AML-193 (cell line): ENCODE data around the gene LCT.
"Not testable (repeated sequence)": the region's sequence is repeated elsewhere in the genome, so short reads cannot be mapped to it uniquely, and the experiment has no call there.

Experiments used
- DNase-seq, 2 experiments: peaks; one replicate each; lab custom pipeline; 2025; lab: John Stamatoyannopoulos, UW

LCT gene

GRCh38 chr2:135797497-135798274 is 39.3 kb downstream of the LCT start:
- peak; percentile 74 to 80 for DNase-seq

GRCh38 chr2:135796606-135797005 is 40.4 kb downstream of the LCT start:
- no peak for DNase-seq

- DNase-seq: not testable (repeated sequence)
Measured at GRCh38 chr2:135795641-135796040, 41.3 kb downstream of the LCT start.

DNA sequence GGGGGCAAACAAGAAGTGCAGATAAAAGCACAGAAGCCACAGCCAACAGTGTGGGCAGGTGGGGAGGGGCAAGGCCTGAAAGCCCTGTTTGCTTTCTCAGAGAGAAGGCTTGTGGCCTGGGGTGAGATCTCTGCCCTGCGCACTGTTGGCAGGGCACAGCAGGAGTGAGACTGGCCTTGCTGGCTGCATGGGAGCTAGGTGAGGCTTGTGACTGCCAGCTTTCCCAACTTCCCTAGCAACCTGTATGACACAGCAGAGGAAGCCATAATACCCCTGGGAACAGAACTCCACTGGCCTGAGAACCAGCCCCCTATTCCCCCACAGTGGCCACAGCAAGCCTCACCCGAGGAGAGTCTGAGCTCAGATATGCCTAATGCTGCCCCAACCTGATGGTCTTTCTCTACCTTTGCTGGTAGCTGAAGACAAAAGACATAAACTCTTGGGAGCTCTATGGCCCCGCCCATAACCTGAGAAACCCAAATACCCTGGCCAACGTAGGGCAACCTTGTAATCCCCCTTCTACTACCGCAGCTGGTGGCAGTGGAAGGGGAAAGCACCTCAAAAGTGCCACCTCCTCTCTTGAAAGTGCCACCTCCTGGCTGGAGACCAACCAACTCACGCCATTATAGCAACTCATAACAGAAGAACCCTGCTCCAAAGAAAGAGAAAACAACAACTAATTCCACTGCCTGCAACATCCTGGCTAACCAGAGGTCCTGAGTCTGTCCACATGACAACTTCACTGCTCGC is 44.4 kb downstream of the LCT start:
- no peak for DNase-seq

GRCh38 chr2:135791418-135792190 is 45.4 kb downstream of the LCT start:
- DNase-seq: no peak

DNA sequence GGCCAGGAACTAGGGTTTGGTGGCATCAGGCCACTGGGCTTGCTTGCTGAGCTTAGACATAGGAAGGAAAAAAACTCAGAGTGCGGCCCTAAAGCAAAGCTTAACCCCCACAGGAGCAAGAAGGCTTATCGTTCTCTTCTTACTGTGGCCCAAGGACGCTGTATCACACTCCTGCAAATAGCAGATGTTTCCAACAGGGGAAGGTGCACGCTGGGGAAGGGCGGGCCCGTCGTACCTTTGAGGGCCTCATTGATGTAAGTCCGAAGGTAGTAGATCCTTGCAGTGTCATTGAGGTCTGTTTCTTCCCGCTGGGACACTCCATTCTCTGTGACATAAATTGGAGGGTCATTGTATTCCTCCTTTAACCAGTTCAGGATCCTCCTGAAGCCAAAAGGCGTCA is 46.6 kb downstream of the LCT start:
- DNase-seq: no peak

DNA sequence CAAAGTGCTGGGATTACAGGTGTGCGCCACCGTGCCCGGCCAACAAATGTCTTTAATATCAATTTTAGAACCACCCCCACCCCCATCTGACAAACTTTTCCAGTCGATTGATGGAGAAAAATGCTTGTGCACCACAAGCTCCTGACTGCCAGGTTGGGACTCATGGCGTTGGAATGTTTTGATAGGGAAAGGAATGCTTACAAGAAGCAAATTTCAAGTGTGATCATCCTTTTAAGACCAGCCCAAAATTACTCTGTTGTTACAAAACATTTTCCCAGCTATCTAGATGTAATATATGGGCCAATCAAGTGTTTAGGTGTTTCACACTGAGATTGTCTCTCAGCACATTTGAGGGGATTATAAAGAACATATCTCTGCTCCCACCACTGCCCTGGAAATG is 50.2 kb downstream of the LCT start:
- DNase-seq: no peak

DNA sequence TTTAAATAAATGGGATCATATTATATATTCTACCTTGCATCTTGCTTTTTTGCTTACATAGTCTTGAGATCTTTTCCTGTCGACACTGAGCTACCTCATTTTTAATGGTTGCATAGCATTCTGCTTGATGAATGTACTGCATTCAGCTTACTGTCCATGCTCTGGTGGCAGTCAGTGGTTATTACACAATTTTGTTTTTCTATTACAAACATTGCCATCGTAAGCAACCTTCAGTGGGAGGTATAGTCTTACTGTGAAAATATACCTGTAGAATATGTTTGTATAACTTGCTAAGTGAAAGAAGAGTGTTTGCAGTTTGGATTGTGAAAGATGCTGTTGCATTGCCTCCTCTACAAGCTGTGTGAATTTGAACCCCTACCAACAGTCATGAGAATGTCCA is 52.0 kb downstream of the LCT start:
- DNase-seq: peak in 1 of 2 experiments; percentile 15

- DNase-seq: no peak
Measured at GRCh38 chr2:135783439-135783838, 53.5 kb downstream of the LCT start.

DNA sequence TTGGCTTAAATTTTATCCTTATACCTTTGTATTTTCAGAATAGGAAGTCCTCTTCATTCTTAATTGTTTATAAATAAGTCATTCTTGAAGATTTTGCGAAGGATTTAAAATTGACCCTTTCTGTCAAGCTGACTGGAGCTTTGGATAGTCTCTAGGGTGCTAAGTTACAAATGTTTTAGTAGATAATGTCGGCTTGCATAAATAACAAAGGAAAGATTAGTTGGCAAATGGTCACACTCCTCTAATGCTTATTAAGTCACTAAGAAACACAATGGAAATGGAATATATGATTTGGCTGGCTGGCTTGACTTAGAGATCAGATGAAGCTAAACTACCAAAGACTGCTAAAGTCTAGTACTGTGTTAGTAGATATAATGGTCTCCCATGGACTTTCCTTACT is 54.8 kb downstream of the LCT start:
- no peak for DNase-seq

DNA sequence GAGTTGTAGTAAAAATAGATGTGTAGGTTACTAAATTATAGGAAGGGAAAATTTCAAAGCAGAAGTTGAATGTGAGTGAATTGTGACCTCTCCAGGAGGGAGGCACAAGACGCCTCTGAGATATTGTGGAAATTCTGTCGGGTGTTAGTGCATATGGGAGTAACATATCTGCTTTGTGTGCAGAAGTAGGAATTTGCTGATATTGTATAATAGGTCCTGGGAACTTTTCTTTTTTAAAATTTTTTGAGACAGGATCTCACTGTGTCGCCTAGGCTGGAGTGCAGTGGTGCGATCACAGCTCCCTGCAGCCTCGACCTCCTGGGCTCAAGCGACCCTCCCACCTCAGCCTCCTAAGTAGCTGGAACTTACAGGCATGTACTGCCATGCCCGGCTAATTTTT is 60.6 kb downstream of the LCT start:
- no peak for DNase-seq

DNA sequence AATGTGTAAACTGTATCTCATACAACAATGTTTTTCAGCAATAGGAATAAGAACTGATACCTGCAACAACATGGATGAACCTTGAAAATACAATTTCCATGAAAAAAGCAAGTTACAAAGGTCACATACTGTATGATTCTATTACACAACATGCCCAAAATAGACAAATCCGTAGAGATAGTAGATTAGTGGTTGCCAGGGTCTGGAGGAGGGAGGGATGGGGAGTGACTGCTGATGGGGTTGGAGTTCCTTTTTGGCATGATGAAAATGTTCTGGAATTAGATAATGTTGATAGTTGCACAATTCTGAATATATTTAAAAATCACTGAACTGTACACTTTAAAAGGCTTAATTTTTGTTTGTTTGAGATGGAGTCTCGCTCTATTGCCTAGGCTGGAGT is 61.6 kb downstream of the LCT start:
- no peak for DNase-seq

GRCh38 chr2:135773917-135774316 is 63.1 kb downstream of the LCT start:
- peak; percentile 57 to 78 for DNase-seq

DNA sequence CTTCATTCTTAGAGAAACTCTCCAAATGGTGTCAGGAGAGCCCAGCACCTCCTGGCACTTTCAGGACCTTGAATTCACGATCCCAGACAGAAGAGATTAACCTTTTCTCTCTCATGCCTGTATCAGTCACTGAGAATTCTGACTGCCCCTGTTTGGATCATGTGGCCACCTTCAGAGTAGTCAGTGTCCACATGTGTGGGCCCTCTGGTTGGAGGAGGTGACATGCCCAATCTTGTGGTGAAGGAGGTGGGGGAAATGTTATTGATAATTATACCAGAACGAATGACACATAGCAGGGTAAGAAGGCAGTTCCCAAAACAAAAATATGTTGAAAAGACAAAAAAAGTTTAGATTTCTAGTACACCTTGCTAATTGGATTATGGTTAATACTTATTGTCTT is 63.7 kb downstream of the LCT start:
- DNase-seq: no peak

DNA sequence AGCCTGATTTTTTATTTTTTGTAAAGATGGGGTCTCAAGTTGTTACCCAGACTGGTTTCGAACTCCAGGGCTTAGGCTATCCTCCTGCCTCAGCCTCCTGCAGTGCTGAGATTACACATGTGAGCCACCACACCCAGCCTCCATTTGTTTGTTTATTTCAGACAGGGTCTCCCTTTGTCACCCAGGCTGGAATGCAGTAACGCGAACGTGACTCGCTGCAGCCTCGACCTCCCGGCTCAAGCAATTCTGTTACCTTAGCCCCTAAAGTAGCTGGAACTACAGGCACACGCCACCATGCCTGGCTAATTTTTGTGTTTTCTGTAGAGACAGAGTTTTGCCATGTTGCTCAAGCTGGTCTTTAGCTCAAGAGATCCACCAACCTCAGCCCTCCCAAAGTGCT is 68.1 kb downstream of the LCT start:
- DNase-seq: no peak

DNA sequence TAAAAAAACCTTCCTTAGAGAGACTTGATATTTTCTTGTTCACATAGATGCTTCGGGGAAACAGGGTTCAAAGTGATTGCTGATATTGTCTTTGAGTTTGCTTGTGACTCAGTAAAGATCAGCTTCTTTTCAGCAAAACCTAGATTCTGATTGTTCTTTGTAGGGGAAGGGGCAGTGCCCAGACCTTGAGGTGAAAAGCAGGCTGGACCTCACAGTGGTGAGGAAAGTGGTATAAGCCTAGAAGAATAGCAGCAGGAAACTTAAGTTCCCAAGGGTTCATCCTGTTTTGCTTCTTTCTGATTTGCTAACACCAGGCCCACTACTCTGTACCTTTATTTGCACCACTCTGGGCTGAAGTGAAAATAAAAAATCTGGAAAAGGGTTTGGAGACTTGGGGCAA is 74.5 kb downstream of the LCT start:
- no peak for DNase-seq

DNA sequence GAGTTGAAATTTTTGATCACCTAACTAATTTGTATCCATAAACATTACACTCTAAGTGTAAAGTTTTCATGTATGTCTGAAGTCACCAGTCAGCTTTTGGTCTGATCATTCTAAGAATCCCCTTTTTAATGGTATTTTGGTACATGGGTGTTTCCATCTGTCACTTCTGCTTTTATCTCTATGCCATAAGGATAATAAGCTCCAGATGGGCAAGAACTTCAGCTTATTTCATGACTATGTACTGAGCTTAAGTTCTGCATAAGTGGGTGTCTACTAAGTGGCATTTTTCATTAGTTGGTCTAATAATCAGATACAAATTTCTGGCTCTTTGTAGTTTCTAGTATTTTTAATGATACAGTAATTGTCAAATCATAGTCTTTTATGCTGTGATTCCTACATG is 75.0 kb downstream of the LCT start:
- DNase-seq: no peak

GRCh38 chr2:135756692-135757091 is 80.3 kb downstream of the LCT start:
- no peak for DNase-seq

- DNase-seq: no peak
Measured at GRCh38 chr2:135755573-135755972, 81.4 kb downstream of the LCT start.

DNA sequence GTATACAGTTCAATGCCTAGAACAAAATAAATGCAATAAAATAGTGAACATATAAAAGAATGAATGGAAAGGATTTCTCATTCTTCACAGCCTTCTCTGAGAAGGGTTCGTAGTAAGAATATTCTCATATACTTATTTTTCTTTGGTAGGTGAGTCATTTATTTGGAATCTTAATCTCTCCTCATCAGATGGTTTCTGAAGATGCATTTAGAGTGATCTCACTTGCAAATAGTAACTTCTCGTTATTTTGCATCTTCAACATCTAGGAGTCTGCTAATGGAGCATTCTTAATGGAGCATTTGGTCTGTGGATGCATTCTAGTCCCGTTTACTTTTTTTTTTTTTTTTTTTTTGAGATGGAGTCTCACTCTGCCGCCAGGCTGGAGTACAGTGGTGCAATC is 91.4 kb downstream of the LCT start:
- DNase-seq: no peak

GRCh38 chr2:135744760-135745314 is 92.1 kb downstream of the LCT start:
- peak; percentile 68 for DNase-seq

- DNase-seq: no peak
Measured at GRCh38 chr2:135743860-135744259, 93.1 kb downstream of the LCT start.
